Lower leg skin (tissue), 3 donors: ENCODE measurements around the gene MGAT2.
"Not testable (repeated sequence)": the region's sequence is repeated elsewhere in the genome, so short reads cannot be mapped to it uniquely, and the experiment has no call there.

Source experiments
- CTCF ChIP-seq, 3 donors: fragments of 450-650 bp; IDR thresholded peaks; one replicate each; pipeline ENCODE4 v1.5.1; 2016; ENCODE audit warnings: antibody characterized with exemption in 3 of 3, mild to moderate bottlenecking in 3 of 3, moderate library complexity in 2 of 3
- POLR2A ChIP-seq, 2 donors: fragments of 450-650 bp; IDR thresholded peaks; one replicate each; pipeline ENCODE4 v1.6.1; 2016 to 2017; ENCODE audit warnings: antibody characterized with exemption in 2 of 2, mild to moderate bottlenecking in 1 of 2, moderate library complexity in 1 of 2

- not testable (repeated sequence) for TF ChIP-seq CTCF, POLR2A (IDR thresholded peaks at IDR 0.05)
Observed at GRCh38 chr14:49584981-49585640, 35.5 kb upstream of the MGAT2 start.
